Activated naive CD8-positive, alpha-beta T cell treated with anti-CD3 and anti-CD28 coated beads for 36 hours (primary cell): ENCODE data around the gene EXOSC5. TPM values are rescaled to one million over a fixed set of nuclear protein-coding genes. Genes with fewer than 3 reads are reported as not detected.

Experiments
- DNase-seq: peaks from one replicate; pipeline ENCODE4 v3.0.0; 2021
- H3K27ac Mint-ChIP-seq: one replicate; pipeline ENCODE4 v1.8.0; 2022; ENCODE audit warnings: mild to moderate bottlenecking, moderate library complexity, mixed read lengths
- H3K27me3 Mint-ChIP-seq: one replicate; pipeline ENCODE4 v1.8.0; 2022; ENCODE audit warnings: mild to moderate bottlenecking, mixed read lengths
- H3K36me3 Mint-ChIP-seq: one replicate; pipeline ENCODE4 v1.8.0; 2021; ENCODE audit warnings: mild to moderate bottlenecking, mixed read lengths
- H3K4me1 Mint-ChIP-seq: one replicate; pipeline ENCODE4 v1.8.0; 2021; ENCODE audit warnings: mixed read lengths
- H3K4me3 Mint-ChIP-seq: one replicate; pipeline ENCODE4 v1.8.0; 2022; ENCODE audit warnings: mild to moderate bottlenecking, moderate library complexity, mixed read lengths
- H3K9me3 Mint-ChIP-seq: one replicate; pipeline ENCODE4 v1.8.0; 2022; ENCODE audit warnings: mixed read lengths
- total RNA-seq, 2 experiments: library from RNA; stranded (reverse); gene quantifications; one replicate each; pipeline ENCODE4 v1.2.3, GENCODE V29; 2021

Gene EXOSC5
- total RNA-seq, 2 experiments from 2014 or later, result 43.5 to 44.6 TPM

DNA sequence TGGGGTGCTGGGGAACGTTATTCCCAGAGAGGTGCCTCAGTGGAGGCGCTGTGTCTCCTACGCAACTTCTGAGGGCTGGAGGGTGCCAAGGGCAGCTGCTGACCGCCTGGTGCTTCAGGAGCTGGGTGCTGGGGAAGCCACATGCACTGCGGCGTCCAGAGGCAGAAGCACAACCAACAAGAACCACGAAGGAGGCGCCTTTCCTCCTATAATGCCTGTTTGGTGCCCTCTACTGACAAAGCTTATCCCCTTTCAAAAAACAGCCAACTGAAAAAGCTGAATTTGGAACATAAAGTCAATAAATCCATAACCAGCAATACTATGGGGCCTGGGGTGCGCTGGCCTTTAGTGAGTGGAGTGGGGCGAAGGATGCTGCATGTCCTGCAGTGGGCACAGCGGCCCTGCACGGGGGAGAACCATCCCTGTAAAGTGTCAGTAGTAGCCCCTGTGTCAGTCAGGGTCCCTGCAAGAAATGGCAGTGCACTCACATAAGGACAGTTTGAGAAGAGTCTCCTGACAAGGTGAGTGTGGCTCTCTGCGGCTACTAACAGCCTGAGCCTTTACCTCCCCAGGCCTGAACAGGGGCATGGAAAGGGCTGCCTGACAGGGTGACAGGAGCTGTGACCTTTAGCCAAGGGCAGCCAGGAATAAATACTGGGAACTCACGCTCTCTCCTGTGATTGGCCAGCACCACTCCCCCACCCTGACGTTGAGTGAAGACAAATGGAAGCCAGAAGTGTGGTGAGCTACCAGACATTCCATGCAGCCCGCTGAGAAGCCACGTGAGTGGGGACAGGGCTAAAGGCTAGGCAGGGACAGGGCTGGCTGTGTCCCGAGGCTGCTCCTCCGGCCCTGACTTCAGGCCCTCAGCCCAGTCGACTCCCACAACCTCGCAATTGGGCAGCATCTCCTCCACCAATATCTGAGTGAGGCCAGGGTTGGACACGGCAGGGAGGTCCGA is 34.5 kb upstream of the EXOSC5 start:
- H3K27ac Mint-ChIP-seq, result no peak overlapping the region
- peaks cover 15% of the 10 kb centered on the region for H3K4me1 Mint-ChIP-seq
- H3K36me3 Mint-ChIP-seq, result peaks cover 12% of the 10 kb centered on the region
- H3K9me3 Mint-ChIP-seq, result no peaks in the 10 kb centered on the region
- no peak for DNase-seq
- H3K4me3 Mint-ChIP-seq, result no peak overlapping the region
- no peaks in the 10 kb centered on the region for H3K27me3 Mint-ChIP-seq

DNA sequence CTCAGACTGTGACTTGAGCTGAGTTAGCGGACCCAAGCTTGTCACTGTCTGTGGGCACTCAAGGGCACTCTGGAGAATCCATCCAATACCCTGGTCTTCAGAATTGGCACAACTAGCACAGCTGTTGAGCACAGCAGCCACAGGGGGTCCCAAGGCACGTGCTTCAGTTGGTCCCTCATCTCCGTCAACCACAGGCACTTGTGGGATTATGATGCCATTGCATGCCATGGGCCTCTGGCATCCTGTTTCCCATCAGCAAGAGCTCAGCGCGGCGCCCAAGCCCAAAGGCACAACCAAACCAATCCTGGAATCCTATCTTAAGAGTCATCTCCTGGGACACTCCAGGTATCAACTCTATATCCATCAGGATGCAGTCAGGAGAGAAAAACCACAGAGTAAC is 33.8 kb upstream of the EXOSC5 start:
- Mint-ChIP-seq H3K27ac (no peak overlapping the region), H3K4me3 (no peak overlapping the region), H3K4me1 (peaks cover 16% of the 10 kb centered on the region), H3K27me3 (no peaks in the 10 kb centered on the region), H3K9me3 (no peaks in the 10 kb centered on the region), H3K36me3 (peaks cover 10% of the 10 kb centered on the region)
- no peak for DNase-seq

DNA sequence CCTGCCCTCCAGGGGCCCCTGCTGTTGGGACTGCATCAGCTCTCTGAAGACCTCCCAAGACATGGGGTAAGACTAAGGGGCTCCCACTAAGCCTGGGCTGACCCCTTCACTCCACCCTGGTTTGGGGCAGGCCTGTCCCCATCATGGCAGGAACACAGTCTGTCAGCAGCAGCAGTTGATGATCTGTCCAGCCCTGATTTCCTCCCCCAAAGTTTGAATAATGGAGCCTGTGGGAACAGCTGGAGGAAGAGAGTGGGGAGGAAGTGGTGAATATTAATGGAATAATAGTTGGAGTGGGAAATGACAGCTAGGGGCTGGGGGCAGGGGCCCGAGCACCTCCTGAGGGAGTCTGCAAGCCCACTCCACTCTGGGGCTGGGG is 31.3 kb upstream of the EXOSC5 start:
- Mint-ChIP-seq H3K4me1 (peaks cover 16% of the 10 kb centered on the region), H3K27ac (no peak overlapping the region), H3K36me3 (peaks cover 10% of the 10 kb centered on the region), H3K4me3 (peak overlapping the region; percentile 19), H3K9me3 (no peaks in the 10 kb centered on the region), H3K27me3 (no peaks in the 10 kb centered on the region)
- no peak for DNase-seq

DNA sequence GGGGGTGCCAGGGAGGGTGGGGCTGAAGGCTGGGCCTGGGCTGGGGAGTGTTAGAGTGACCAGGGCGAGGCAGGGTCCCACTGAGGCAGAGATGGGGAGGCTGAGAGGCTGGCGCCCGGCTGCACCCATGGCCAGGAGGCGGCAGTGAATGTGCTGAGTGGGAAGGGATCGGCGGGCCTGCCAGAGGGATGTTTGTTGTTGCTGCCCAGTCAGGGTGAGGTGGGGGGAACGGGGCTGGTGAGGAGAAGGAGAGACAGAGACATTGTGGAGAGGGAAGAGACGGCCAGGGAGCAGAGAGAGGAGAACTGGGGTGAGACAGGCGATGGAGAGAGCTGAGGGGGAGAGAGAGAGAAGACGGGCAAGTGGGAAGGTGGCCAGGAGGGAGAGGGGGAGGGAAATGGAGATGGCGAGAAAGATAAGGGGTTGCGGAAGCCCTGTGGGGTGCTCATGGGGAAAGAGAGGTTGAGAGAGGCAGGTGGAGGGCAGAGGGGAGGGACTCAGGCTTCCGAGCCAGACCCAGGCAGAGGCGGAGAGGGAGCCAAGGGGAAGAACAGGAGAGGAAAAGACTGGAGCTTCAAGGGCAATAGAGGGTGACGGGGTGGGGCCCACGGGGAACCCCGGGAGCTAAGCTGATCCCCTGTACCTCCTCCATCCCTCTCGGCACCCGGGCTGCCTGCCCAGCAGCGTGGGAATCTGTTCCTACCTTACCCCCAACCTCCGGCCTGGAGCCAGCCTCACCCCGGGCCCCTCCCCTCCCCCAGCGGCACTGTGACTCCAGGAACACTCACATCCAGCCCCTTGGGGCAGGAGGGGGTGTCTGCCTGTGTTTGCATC is 30.7 kb upstream of the EXOSC5 start:
- DNase-seq, result peak; percentile 21
- Mint-ChIP-seq H3K27me3 (no peaks in the 10 kb centered on the region), H3K27ac (peak overlapping the region; percentile 78), H3K4me1 (peaks cover 16% of the 10 kb centered on the region), H3K36me3 (peaks cover 10% of the 10 kb centered on the region), H3K9me3 (no peaks in the 10 kb centered on the region), H3K4me3 (peak overlapping the region; percentile 66)

DNA sequence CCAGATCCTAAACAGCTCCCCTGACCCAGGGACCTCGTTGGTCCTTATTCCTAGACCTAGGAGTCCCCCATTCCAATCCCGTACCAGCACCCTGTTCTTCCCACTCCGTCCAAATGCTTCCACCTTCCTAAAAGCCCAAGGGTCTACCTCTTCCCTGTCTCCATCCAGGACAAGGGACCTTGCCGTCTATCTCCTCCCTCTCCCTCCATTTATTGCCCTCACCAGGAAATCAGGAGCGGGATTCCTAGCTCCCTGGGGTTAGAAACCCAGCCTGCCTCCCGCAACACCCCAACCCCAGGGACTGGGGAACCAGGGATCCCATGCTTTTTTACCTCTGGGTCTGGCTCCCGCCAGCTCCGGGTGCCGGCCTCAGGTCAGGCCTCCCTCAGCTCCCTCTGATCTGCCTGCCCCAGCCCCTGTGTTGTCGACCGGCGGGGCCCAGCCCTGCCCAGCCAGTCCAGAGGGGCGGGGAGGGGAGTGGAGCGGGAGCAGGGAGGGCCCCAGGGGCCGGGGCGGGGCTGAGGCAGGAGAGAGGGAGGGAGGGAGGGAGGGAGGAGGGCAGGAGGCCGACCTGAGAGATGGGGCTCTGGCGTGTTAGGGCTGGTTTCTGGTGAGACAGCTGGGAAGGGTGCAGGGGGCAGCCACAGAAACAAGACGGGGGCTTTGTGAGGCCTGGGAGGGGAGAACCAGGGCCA is 29.9 kb upstream of the EXOSC5 start, which contains the start of gene B3GNT8:
B3GNT8 (minus strand) TSS at position 423 of the 695 bp plus-strand sequence. CDS start 596 bp downstream, outside the sequence.
- H3K9me3 Mint-ChIP-seq, result no peaks in the 10 kb centered on the region
- H3K36me3 Mint-ChIP-seq, result peaks cover 9% of the 10 kb centered on the region
- DNase-seq, result peak; percentile 63
- peak within 1 kb of the TSS; percentile 66 for H3K4me3 Mint-ChIP-seq
- H3K27me3 Mint-ChIP-seq, result no peaks in the 10 kb centered on the region
- H3K4me1 Mint-ChIP-seq, result peaks cover 16% of the 10 kb centered on the region
- H3K27ac Mint-ChIP-seq, result peak within 1 kb of the TSS; percentile 78

DNA sequence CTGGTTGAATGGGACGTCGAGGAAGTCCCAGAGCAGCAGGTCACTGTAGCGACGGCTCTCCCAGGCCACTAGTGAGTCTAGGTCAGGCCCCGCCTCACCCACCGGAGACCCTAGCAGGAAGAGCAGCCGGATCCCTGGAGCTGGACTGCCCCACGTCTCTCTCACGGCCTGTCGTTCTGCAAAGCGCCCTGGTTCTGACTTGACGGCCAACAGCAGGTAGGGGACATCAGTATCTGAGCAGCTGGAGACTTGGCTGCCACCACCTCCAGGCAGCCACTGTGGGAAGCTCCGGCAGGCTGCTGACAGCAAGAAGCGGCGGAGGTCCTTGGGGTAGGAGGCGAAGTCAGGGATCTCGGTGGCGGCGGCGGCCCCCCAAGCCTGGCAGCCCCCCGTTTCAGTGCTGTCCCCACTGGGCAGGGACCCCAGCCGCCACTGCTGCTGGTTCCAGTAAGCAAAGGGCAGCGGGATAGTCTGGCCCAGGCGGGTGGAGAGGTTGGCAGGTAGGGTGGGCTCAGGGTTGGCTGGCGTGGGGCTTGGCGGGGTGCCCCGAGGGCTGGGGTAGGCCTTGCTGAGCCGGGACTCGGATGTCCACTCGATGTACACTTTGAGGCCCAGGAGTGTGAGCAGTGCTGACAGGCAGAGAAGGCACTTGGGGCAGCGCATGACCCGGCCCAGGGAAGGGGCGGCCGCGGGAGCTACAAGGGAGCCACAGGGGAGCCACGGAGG is 29.1 kb upstream of the EXOSC5 start:
- Mint-ChIP-seq H3K36me3 (peaks cover 9% of the 10 kb centered on the region), H3K27me3 (no peaks in the 10 kb centered on the region), H3K27ac (peak overlapping the region; percentile 61), H3K4me1 (peaks cover 16% of the 10 kb centered on the region), H3K9me3 (no peaks in the 10 kb centered on the region), H3K4me3 (no peak overlapping the region)
- no peak for DNase-seq

DNA sequence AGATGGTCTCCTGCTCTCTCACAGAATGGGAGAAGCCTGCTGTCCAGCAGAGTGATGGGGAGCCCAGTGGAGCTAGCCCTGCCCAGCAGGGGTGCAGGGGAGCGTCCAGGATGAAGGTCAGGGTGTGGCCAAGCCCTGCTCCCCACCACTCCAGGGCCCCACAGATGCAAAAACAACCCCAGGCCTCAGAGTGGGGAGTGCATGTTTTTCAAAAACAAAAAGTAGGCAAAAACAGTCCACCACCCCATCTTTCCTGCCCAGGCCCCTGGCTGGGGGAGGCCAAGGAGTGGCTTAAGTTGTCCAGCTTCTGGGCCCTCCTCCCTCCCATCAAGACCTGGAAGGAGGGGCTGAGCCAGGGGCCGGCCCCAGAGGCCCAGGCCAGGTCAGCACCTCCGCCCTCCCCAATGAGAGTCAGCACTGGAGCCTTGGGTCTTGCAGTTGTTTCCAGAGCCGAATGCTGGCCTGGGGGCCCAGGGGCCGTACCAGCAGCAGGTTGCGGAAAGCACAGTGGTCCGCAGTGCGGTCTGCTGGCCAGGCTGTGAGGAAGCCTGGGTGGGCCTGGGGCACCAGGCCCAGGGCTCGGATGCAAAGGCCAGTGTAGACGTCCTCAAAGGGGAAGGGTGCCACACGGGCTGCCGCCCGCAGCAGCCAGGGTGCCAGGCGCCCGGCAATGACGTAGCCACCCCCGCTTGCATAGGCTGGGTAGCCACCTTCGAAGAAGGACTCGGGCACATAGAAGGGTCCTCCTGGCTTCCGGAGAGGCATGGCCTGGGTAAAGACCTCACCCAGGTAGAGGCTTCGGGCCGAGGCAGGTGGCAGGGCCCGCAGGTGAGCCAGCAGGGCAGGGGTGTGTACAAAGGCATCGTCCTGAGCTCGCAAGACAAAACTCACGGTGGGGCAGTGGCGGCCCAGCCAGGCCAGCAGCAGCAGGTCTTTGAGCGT is 28.3 kb upstream of the EXOSC5 start:
- H3K27ac Mint-ChIP-seq, result no peak overlapping the region
- no peaks in the 10 kb centered on the region for H3K27me3 Mint-ChIP-seq
- peaks cover 10% of the 10 kb centered on the region for H3K36me3 Mint-ChIP-seq
- no peak overlapping the region for H3K4me3 Mint-ChIP-seq
- H3K9me3 Mint-ChIP-seq, result no peaks in the 10 kb centered on the region
- no peak for DNase-seq
- H3K4me1 Mint-ChIP-seq, result peaks cover 16% of the 10 kb centered on the region

DNA sequence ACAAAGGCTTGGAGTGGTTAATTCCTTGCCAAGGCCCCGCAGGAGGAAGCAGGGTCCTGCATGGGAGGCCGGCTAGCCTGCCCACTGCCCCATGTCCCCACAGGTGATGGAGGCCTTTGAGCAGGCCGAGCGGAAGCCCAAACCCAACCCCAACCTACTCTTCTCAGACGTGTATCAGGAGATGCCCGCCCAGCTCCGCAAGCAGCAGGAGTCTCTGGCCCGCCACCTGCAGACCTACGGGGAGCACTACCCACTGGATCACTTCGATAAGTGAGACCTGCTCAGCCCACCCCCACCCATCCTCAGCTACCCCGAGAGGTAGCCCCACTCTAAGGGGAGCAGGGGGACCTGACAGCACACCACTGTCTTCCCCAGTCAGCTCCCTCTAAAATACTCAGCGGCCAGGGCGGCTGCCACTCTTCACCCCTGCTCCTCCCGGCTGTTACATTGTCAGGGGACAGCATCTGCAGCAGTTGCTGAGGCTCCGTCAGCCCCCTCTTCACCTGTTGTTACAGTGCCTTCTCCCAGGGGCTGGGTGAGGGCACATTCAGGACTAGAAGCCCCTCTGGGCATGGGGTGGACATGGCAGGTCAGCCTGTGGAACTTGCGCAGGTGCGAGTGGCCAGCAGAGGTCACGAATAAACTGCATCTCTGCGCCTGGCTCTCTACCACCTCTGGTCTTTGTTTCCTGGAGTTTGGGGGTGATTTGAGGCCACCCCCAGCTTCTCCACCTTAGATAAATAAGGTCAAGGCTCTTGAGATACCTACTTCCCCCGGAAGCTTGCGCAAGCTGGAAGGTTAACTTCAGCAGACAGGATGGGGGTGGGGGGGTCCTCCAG is 27.4 kb upstream of the EXOSC5 start:
- H3K4me3 Mint-ChIP-seq, result no peak overlapping the region
- peaks cover 8% of the 10 kb centered on the region for H3K36me3 Mint-ChIP-seq
- no peak overlapping the region for H3K27ac Mint-ChIP-seq
- H3K9me3 Mint-ChIP-seq, result no peaks in the 10 kb centered on the region
- DNase-seq, result no peak
- no peaks in the 10 kb centered on the region for H3K27me3 Mint-ChIP-seq
- peaks cover 16% of the 10 kb centered on the region for H3K4me1 Mint-ChIP-seq

DNA sequence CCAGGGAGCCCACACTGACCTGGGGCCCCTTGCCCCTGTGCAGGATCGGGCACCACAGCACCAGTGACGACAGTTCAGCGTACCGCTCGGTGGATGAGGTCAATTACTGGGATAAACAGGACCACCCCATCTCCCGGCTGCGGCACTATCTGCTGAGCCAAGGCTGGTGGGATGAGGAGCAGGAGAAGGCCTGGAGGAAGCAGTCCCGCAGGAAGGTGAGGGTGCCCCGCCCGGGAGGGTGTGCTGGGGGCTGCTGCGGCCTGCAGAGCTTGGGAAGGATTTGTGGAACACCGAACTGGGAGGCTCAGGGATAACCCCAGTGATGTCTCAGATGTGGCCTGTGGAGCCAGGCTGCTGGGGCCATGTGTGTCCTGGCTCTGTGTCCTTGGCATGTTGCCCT is 25.8 kb upstream of the EXOSC5 start:
- no peak for DNase-seq
- Mint-ChIP-seq H3K4me3 (no peak overlapping the region), H3K27ac (no peak overlapping the region), H3K9me3 (no peaks in the 10 kb centered on the region), H3K36me3 (peaks cover 11% of the 10 kb centered on the region), H3K27me3 (no peaks in the 10 kb centered on the region), H3K4me1 (peaks cover 11% of the 10 kb centered on the region)

DNA sequence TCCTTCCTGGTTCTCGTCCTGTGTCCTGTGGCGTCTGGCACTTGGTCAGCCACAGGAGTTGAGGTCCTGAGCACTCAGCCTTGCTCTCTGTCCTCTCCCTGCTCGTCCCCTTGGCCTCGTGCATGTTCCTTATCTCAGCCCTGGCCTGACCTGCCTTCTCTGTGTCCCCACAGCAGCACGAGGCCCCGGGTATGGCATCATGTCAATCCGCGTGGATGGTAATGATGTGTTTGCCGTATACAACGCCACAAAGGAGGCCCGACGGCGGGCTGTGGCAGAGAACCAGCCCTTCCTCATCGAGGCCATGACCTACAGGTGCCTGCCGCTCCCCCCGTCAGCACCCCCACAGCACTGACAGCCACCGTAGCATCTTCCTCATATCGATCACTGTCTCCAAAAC is 25.3 kb upstream of the EXOSC5 start:
- no peaks in the 10 kb centered on the region for H3K27me3 Mint-ChIP-seq
- no peak overlapping the region for H3K27ac Mint-ChIP-seq
- H3K9me3 Mint-ChIP-seq, result no peaks in the 10 kb centered on the region
- no peak overlapping the region for H3K4me3 Mint-ChIP-seq
- H3K36me3 Mint-ChIP-seq, result peaks cover 11% of the 10 kb centered on the region
- no peak for DNase-seq
- H3K4me1 Mint-ChIP-seq, result peaks cover 6% of the 10 kb centered on the region

DNA sequence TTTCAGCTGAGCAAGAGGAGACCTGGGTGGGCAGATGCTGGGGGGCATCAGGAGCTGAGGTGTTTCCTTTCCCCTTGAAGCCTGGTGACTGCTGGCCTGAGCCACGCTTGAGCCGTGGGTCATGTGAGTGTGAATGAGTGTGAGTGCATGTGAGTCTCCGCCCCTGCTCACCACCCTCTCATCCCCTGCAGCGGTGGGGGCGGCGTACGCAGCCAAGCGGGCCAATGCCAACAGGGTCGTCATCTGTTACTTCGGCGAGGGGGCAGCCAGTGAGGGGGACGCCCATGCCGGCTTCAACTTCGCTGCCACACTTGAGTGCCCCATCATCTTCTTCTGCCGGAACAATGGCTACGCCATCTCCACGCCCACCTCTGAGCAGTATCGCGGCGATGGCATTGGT is 24.8 kb upstream of the EXOSC5 start:
- peaks cover 3% of the 10 kb centered on the region for H3K4me1 Mint-ChIP-seq
- no peaks in the 10 kb centered on the region for H3K9me3 Mint-ChIP-seq
- no peak for DNase-seq
- no peaks in the 10 kb centered on the region for H3K27me3 Mint-ChIP-seq
- no peak overlapping the region for H3K4me3 Mint-ChIP-seq
- no peak overlapping the region for H3K27ac Mint-ChIP-seq
- peaks cover 11% of the 10 kb centered on the region for H3K36me3 Mint-ChIP-seq

DNA sequence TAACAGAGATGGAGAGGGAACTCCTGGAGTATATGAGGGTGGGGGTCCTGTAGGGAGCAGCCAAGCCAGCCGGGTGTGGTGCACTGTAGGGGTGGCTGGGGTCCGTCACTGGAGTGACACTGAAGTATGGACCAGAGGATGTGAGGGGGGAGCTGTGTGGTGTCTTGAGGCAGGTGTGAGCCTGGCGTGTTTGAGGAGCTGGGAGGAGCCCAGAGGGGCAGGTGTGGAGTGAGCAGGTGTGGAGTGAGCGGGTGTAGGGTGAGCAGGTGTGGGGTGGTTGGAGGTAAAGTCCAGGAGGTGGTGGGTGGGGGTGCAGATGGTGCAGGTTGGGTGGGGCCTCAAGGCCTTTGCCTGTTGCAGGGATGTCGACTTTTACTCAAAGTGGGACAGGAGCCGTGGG is 24.2 kb upstream of the EXOSC5 start:
- peaks cover 11% of the 10 kb centered on the region for H3K36me3 Mint-ChIP-seq
- H3K4me3 Mint-ChIP-seq, result no peak overlapping the region
- H3K9me3 Mint-ChIP-seq, result no peaks in the 10 kb centered on the region
- H3K4me1 Mint-ChIP-seq, result no peaks in the 10 kb centered on the region
- H3K27ac Mint-ChIP-seq, result peak overlapping the region; percentile 47
- no peaks in the 10 kb centered on the region for H3K27me3 Mint-ChIP-seq
- DNase-seq, result no peak
